Keratinocyte (primary cell): ENCODE measurements around the gene GARIN1A.
"Not testable (repeated sequence)": the region's sequence is repeated elsewhere in the genome, so short reads cannot be mapped to it uniquely, and the experiment has no call there.

Experiments used
- CTCF ChIP-seq, 3 experiments: IDR thresholded peaks in 1 of 3; conservative IDR thresholded peaks in 1 of 3; optimal IDR thresholded peaks in 1 of 3; 2 replicates in 2 of 3; 3 replicates in 1 of 3; pipeline versions ENCODE3 to v1.5.1; 2011; ENCODE audit warnings: low read length in 3 of 3, mild to moderate bottlenecking in 3 of 3, moderate library complexity in 2 of 3, control low read depth in 1 of 3, inconsistent platforms in 1 of 3; ENCODE audit not compliant: insufficient read depth in 2 of 3; ENCODE audit errors: extremely low read depth in 1 of 3
- EZH2 ChIP-seq: IDR thresholded peaks from one replicate; pipeline ENCODE4 v1.6.1; 2012; ENCODE audit warnings: inconsistent platforms, mild to moderate bottlenecking, low read length, moderate library complexity

GRCh38 chr7:128658428-128658827 lies 13.7 kb upstream of the GARIN1A start:
- not testable (repeated sequence) for TF ChIP-seq CTCF (optimal IDR thresholded peaks at IDR 0.05 in 1 of 3, IDR thresholded peaks at IDR 0.05 in 1 of 3, conservative IDR thresholded peaks at IDR 0.05 in 1 of 3; ENCODE audit: extremely low read depth in 1 of 3, insufficient read depth in 2 of 3, low read length in 3 of 3); EZH2
